Activated T-helper 2 cell treated with anti-CD3 and anti-CD28 coated beads, Interferon-gamma antibody, Interleukin-2, Interleukin-4, amounts not matched to agents 10 μg/mL and 5 μg/mL and 100 μg/mL, durations not matched to agents 14 hours and 24 hours and 36 hours (primary cell): ENCODE measurements around the gene ABHD1. TPM values are rescaled to one million over a fixed set of nuclear protein-coding genes. Genes with fewer than 3 reads are reported as not detected.

ENCODE experiments used
- DNase-seq: peaks from one replicate; pipeline ENCODE4 v3.0.0; 2021; ENCODE audit warnings: low spot score
- H3K27ac Mint-ChIP-seq: one replicate; pipeline ENCODE4 v1.8.0; 2021; ENCODE audit warnings: mixed read lengths
- H3K27me3 Mint-ChIP-seq: one replicate; pipeline ENCODE4 v1.8.0; 2021; ENCODE audit warnings: low read depth, mixed read lengths
- H3K36me3 Mint-ChIP-seq: one replicate; pipeline ENCODE4 v1.8.0; 2021; ENCODE audit warnings: low read depth, mixed read lengths
- H3K4me1 Mint-ChIP-seq: one replicate; pipeline ENCODE4 v1.8.0; 2021; ENCODE audit warnings: low read depth, mixed read lengths
- H3K4me3 Mint-ChIP-seq: one replicate; pipeline ENCODE4 v1.8.0; 2021; ENCODE audit warnings: low read depth, mild to moderate bottlenecking, moderate library complexity, mixed read lengths
- H3K9me3 Mint-ChIP-seq: one replicate; pipeline ENCODE4 v1.8.0; 2021; ENCODE audit warnings: mixed read lengths
- intact Hi-C: fragments of 100-400 bp; cut with micrococcal nuclease; formaldehyde crosslinking; loops from one replicate; pipeline ENCODE4 v1.15.1; 2023
- total RNA-seq: library from RNA; stranded (reverse); gene quantifications from 2 replicates; pipeline ENCODE4 v1.2.3, GENCODE V29; 2022

The ABHD1 gene
- total RNA-seq, 1 donor from 2014 or later: 1.5 TPM

DNA sequence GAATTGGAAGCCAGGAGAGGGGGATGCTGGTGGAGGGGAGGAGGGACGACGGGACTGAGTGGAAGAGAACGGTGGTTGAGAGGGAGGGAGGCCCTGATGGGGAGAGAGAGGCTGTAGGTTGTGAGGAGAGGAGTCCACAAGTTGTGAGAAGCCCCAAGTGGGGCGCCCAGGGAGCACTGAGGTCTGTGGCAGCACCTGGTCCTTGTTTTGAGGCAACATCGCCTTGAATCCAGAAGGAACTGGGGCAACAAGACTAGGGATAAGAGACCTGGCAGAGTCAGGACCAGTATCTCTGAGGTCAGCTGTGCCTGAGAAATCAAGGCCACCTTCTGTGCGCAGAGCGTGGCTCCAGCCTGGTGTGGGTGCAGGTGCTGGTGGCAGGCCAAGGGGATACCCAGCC lies 14.5 kb downstream of the ABHD1 start:
- H3K9me3 Mint-ChIP-seq: no peaks in the 10 kb centered on the region
- no peak overlapping the region for H3K4me3 Mint-ChIP-seq
- intact Hi-C loops: no loop called here
- H3K36me3 Mint-ChIP-seq: peaks cover 9% of the 10 kb centered on the region
- peaks cover 6% of the 10 kb centered on the region for H3K4me1 Mint-ChIP-seq
- H3K27ac Mint-ChIP-seq: no peak overlapping the region
- H3K27me3 Mint-ChIP-seq: peaks cover 7% of the 10 kb centered on the region
- DNase-seq: no peak

DNA sequence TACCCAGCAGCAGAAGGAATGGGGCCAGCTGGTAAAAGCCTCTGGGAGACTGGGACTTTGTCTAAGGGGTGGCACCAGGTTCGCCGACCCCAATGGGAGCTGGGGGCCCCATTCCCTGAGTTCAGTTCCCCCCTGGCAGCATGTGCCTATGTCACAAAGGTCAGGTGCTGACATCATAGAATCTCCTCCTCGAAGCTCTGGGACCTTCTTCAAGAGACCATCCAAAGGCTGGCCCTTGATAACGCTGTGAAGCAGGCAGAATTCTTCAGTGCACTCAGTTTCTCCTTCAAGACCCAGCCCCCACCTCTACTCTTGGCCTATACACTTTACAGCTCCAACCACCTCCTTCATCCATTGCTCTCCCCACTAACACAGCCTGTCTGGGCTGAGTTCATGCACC lies 15.7 kb downstream of the ABHD1 start, which contains the start of gene PRR30:
Gene PRR30, minus strand, starts transcription at position 101 of the 400 bp plus-strand sequence. CDS start 1,081 bp downstream, outside the sequence.
- Mint-ChIP-seq H3K9me3 (no peaks in the 10 kb centered on the region), H3K27me3 (peaks cover 16% of the 10 kb centered on the region), H3K4me1 (no peaks in the 10 kb centered on the region), H3K36me3 (peaks cover 2% of the 10 kb centered on the region), H3K27ac (no peak within 1 kb of the TSS), H3K4me3 (no peak within 1 kb of the TSS)
- DNase-seq: no peak
- intact Hi-C loops: no loop called here

DNA sequence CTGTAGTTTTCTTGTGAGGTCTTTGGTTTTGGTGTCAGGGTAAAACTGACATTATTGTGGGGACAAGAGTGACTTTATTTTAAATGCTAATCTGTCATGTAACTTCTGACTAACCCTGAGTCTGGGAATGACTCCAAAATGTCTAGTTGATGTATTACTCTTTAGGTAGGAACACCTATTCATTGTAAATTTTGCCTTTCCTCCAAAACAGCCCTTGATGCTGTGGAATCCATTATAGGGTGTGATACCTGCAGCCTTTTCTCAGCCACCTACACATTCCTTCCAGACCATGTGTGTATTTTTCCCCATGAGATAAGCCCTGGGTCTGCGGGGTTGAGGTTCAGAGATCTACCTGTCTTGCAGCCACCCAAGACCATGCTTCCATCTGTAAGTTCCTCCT lies 19.7 kb downstream of the ABHD1 start:
- Mint-ChIP-seq H3K27me3 (peaks cover 18% of the 10 kb centered on the region), H3K36me3 (no peaks in the 10 kb centered on the region), H3K4me3 (no peak overlapping the region), H3K9me3 (no peaks in the 10 kb centered on the region), H3K4me1 (no peaks in the 10 kb centered on the region), H3K27ac (no peak overlapping the region)
- DNase-seq: no peak
- intact Hi-C loops: no loop called here

DNA sequence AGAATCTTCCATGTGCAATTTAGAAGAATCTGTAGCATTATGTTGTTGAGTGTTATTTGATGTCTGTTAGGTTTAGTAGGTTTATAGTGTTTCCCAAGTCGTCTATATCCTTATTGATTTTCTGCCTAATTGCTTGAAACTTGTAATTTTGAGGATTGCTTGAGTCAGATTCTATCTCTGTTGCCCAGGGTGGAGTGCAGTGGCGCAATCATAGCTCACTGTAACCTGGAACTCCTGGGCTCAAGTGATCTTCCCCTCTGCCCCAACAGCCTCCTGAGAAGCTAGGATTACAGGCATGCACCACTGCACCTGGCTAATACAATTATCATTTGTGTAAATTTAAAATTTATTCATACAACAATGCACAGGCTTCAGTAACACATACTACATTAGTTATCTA lies 22.1 kb downstream of the ABHD1 start:
- intact Hi-C loops: no loop called here
- no peak for DNase-seq
- peaks cover 20% of the 10 kb centered on the region for H3K27me3 Mint-ChIP-seq
- no peaks in the 10 kb centered on the region for H3K9me3 Mint-ChIP-seq
- no peaks in the 10 kb centered on the region for H3K36me3 Mint-ChIP-seq
- H3K27ac Mint-ChIP-seq: no peak overlapping the region
- no peak overlapping the region for H3K4me3 Mint-ChIP-seq
- no peaks in the 10 kb centered on the region for H3K4me1 Mint-ChIP-seq

DNA sequence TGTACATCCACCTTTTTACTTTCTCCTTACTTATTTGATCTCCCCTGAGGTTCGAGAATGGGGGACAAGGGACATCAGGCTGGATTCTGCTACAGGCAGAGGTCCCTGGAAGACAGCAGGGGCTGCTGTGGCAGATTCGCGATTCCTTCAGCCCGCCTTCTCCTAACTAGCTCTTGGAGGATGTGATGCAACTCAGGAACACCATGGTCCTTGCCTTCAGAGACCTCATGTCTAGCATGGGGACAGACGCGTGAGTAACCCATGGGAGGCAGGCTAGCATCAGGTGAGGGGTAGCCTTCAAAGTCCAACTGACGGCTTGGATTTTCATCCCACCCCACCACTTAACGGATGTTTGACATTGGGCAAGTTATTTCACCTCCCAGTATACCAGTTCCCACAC lies 24.3 kb downstream of the ABHD1 start:
- no peak overlapping the region for H3K4me3 Mint-ChIP-seq
- H3K27me3 Mint-ChIP-seq: peaks cover 17% of the 10 kb centered on the region
- no peak for DNase-seq
- peaks cover 6% of the 10 kb centered on the region for H3K4me1 Mint-ChIP-seq
- intact Hi-C loops: no loop called here
- H3K27ac Mint-ChIP-seq: no peak overlapping the region
- no peaks in the 10 kb centered on the region for H3K36me3 Mint-ChIP-seq
- H3K9me3 Mint-ChIP-seq: no peaks in the 10 kb centered on the region

DNA sequence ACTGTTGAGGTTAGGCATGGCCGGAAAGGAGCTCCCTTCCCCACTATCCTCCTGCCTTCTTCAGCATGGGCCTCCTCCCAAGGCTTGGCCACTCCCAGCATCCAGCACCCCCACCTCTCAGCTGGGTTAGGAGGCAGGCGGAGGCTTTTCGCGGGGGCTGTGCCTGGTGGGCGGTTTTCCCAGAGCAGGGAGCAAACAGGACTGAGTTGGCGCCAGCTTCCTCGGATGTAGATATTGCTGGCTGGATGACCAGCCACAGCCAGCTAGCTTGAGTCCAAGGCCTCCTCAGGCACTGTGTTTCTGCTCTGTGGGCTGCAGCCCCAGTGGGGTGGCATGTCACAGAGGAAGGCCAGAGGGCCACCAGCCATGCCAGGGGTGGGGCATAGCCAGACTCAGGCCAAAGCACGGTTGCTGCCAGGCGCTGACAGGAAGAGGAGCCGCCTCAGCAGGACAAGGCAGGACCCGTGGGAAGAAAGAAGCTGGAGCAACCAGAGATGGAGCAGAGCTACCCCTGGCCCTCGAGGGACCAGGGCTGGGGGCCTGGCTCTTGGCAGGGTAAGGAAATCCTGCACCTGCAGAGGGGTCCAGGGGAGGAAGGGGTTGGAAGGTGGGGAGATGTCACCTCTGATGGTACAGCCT lies 25.3 kb downstream of the ABHD1 start, which contains the start of gene TCF23:
Gene TCF23, plus strand, starts transcription at position 204 of the 639 bp plus-strand sequence. Its CDS starts 130 bp downstream, at position 334.
- intact Hi-C loops: no loop called here
- Mint-ChIP-seq H3K36me3 (no peaks in the 10 kb centered on the region), H3K4me1 (peaks cover 6% of the 10 kb centered on the region), H3K9me3 (no peaks in the 10 kb centered on the region), H3K27ac (no peak within 1 kb of the TSS), H3K4me3 (no peak within 1 kb of the TSS), H3K27me3 (peaks cover 11% of the 10 kb centered on the region)
- DNase-seq: no peak

DNA sequence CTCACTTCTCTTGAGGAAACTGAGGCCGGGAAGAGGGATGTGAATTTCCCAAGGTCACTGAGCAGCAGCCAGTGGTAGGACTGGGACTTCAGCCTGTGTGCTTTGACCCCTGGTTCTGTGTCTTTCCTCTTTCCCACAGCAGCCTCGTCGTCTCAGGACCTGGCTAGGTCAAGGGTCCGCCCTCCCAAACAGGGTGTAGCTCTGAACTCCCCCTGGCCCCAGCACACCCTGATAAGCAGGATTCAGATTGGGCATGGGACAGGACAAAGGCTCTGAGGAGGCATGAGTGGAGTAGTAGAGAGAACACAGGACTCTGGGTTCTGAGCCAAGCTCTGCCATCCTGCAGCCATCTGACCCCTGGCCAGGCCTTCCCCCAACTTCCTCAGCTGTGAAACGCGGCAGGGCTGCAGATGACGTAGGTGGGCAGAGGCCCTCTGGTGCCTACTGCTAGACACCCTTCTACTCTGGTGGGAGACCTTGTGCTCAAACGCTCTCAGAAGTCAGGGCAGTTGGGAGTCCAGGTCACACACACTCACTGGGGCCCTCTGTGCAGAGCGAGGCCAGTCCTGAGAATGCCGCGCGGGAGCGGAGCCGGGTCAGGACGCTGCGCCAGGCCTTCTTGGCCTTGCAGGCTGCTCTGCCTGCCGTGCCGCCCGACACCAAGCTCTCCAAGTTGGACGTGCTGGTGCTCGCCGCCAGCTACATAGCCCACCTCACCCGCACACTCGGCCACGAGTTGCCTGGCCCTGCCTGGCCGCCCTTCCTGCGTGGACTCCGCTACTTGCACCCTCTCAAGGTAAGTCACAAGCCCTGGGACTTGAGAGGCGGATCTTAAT lies 26.2 kb downstream of the ABHD1 start:
- intact Hi-C loops: no loop called here
- no peaks in the 10 kb centered on the region for H3K9me3 Mint-ChIP-seq
- H3K4me3 Mint-ChIP-seq: no peak overlapping the region
- no peak for DNase-seq
- H3K4me1 Mint-ChIP-seq: peaks cover 6% of the 10 kb centered on the region
- H3K27ac Mint-ChIP-seq: no peak overlapping the region
- H3K36me3 Mint-ChIP-seq: no peaks in the 10 kb centered on the region
- H3K27me3 Mint-ChIP-seq: peaks cover 6% of the 10 kb centered on the region

DNA sequence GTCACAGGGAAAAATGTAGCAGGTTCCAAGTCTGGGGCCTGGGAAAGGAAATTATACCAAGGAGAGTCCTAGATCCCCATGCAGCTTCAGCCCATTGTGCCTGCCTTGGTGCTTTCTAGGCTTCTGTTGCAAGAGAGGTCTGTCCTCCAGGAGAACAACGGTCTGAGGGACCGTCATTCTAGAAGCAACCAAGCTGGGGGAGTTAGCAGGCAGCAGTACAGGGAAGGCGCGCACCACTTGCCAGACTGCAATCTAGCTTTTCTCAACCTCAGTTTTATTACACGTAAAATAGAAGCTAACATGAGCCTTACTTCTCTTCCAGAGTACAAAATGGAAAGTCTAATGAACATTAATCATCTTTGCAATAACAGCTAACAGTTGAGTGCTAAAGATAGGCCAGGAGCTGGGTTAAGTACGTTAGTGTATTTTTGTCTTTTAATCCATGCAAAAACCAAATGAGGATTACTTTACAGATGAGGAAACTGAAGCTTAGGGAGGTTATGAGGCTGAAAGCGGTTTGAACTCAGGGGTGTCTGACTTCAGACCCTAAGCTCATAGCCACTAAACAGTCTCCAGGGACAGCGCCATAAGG lies 27.1 kb downstream of the ABHD1 start:
- Mint-ChIP-seq H3K4me3 (no peak overlapping the region), H3K27ac (no peak overlapping the region), H3K4me1 (peaks cover 6% of the 10 kb centered on the region), H3K36me3 (no peaks in the 10 kb centered on the region), H3K9me3 (no peaks in the 10 kb centered on the region), H3K27me3 (peaks cover 4% of the 10 kb centered on the region)
- no peak for DNase-seq
- intact Hi-C loops: no loop called here

DNA sequence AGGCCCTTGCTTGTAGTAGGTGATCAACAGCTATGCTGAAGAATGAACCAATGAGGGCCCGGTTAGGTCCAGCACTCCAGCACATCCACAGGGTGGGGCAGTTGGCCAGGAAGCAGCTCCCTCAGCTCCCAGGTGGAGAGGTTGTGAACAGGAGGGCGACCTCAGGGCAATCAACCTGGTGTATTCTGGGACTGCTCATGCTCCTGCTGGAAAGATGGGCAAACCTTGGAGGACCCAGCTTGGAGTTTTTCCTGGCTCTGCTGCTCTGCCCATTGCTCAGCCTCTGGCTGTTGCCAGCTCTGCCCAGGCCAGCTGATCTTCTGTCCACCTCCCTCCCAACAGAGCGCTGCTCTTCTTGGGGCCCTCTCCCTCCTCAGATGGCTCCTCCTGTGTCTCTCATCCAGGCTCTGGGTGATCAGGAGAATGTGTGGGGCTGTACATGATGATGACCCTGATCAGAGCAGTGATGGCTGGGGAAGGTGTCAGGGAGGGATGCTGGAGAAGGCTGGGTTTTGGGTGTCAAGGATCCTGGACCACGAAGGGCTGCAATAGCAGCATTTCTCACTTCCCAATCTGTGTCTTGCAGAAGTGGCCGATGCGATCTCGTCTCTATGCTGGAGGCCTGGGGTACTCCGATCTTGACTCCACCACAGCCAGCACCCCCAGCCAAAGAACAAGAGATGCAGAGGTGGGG lies 28.6 kb downstream of the ABHD1 start:
- DNase-seq: no peak
- H3K4me3 Mint-ChIP-seq: no peak overlapping the region
- no peaks in the 10 kb centered on the region for H3K9me3 Mint-ChIP-seq
- H3K27ac Mint-ChIP-seq: no peak overlapping the region
- peaks cover 6% of the 10 kb centered on the region for H3K4me1 Mint-ChIP-seq
- intact Hi-C loops: no loop called here
- H3K36me3 Mint-ChIP-seq: no peaks in the 10 kb centered on the region
- H3K27me3 Mint-ChIP-seq: peaks cover 4% of the 10 kb centered on the region

DNA sequence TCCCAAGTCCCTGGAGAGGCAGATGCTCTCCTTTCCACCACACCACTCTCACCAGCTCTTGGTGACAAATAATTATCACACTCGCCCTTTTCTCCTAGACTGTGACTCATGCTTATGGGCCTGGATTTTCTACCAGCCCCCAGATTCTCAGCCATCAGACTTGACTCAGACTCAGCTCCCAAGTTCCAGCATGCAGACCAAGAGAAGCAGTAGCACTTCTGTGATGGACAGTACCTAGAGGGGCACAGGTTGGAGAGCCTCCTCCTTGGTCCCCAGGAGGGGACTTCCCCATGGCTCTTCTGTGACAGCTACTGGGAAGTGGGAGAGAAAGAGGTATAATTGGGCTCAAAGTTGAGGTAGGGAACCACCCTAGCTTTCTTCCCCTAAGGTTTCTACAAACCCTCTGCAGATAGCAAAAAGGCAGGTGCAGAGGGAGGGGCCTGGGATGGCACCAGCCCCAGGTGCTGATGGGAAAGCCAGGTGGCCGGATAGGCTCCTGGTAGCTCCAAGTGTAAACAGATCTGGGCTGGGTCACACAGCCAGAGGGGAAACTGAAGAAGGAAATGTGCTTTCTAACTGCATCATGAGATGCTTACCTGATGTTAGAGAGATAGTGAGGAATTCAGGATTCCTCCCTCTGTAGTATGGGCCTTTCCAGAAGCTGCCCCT lies 29.3 kb downstream of the ABHD1 start:
- no peak for DNase-seq
- Mint-ChIP-seq H3K4me3 (no peak overlapping the region), H3K4me1 (peaks cover 6% of the 10 kb centered on the region), H3K27ac (no peak overlapping the region), H3K9me3 (no peaks in the 10 kb centered on the region), H3K27me3 (peaks cover 4% of the 10 kb centered on the region), H3K36me3 (no peaks in the 10 kb centered on the region)
- intact Hi-C loops: no loop called here

DNA sequence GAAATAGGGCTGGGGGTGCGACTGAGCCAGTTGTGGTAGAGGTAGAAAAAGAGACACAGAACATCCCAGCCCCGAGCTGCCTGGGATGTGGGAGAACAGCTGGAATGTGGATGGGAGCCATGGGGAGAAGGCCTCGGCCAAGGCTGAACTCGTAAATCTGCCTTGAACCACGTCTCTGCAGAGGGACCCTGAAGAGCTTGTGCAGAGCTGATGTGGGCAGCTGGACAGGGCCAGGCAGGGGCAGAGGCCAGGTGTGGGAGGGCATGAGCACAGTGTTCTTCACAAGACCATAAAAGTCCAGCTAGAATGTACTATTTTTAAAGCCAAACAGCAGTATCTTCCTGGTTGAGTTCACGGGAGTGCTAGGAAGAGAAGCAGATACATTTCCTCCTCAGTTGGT lies 30.9 kb downstream of the ABHD1 start:
- Mint-ChIP-seq H3K4me3 (no peak overlapping the region), H3K27ac (no peak overlapping the region), H3K9me3 (no peaks in the 10 kb centered on the region), H3K4me1 (peaks cover 6% of the 10 kb centered on the region), H3K36me3 (no peaks in the 10 kb centered on the region), H3K27me3 (peaks cover 4% of the 10 kb centered on the region)
- no peak for DNase-seq
- intact Hi-C loops: no loop called here

DNA sequence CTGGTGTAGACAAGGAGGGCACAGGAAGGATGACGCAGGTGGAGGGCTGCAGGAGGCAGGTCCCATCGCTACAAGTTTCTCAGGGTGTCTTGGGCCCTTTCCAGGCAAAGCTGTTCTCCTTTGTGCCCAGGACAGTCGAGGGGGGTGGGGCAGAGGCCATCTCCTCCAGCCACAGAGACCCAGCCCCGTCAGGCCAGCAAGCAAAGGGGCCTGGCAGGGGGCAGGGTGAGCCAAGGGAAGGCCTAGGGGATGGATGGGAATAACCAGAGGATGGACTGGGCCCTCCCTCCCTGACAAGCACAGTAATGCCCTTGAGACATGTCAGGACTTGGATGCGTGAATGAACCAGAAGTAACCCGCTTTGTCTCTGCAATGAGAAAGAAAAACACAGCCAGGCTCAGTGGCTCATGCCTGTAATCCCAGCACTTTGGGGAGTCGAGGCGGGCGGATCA lies 31.5 kb downstream of the ABHD1 start:
- no peaks in the 10 kb centered on the region for H3K36me3 Mint-ChIP-seq
- no peak for DNase-seq
- H3K4me3 Mint-ChIP-seq: no peak overlapping the region
- no peaks in the 10 kb centered on the region for H3K9me3 Mint-ChIP-seq
- no peak overlapping the region for H3K27ac Mint-ChIP-seq
- H3K27me3 Mint-ChIP-seq: peaks cover 4% of the 10 kb centered on the region
- intact Hi-C loops: no loop called here
- peaks cover 6% of the 10 kb centered on the region for H3K4me1 Mint-ChIP-seq
